Measurements from ENCODE around the gene STARD9.

STARD9 gene

DNA sequence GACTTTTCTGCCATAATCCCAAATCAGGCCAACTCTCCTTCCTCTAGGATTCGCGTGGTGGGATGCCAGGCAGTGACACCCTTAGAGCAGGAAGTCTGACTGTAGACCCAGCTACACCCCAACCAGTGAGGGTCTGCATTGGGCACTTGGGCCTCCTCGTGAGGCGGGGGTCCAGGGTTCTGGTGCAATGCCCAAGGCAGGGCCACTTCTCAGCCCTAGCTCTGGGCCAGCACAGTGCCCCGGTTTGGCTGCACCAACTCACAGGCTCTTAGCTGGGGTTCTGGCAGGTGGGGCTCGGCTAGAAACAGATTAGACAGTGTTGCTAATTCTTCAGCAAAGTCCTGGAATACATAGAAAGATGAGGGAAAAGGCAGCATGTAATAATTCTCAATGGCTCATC lies 148.9 kb downstream of the STARD9 start:
- no peak for DNase-seq (ENCODE audit: low read depth, low spot score)
- no peak overlapping the region for H3K27ac ChIP-seq

DNA sequence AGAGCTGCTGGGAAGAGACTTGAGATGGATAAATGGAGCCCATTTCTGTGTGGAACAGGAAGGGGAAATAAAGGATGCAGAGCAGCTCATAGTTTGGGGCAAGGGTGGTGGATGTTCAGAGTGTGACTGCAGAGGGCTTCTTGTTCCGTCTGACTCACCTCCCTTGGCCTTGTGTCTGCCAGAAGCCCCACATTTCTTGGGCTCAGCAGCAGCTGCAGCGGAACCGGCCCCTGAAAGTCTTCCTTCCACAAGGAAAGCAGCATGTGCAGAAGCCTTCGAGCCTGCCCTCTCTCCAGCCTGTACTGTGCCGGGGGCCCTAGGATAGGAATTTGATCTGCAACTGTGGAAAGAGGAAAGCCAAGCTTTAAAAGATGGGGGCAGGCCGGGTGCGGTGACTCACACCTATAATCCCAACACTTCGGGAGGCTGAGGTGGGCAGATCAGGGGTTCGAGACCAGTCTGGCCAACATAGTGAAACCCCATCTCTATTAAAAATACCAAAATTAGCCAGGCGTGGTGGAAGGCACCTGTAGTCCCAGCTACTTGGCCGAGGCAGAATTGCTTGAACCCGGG lies 150.0 kb downstream of the STARD9 start:
- DNase-seq (ENCODE audit: low read depth, low spot score) = no peak
- no peak overlapping the region for H3K27ac ChIP-seq

DNA sequence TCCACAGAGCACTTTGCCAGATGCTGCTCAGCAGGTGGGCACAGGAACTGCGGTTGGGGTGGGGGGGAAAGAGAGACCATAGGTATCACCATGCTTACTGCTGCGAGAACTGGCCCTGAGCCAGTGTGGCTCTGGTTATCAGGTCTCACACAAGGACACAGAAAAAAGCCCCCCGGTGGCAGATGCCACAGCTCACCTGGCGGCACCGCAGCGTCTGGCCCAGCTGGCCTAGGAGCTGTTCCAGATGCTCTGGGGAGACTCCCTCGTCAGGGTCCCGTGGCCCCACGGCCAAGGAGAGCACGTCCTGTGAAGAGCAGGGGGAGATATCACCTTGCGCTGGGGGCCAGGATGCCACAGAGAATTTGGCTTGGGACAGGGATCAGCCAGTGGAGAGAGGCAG lies 150.7 kb downstream of the STARD9 start:
- no peak overlapping the region for H3K27ac ChIP-seq
- DNase-seq (ENCODE audit: low read depth, low spot score) = no peak

DNA sequence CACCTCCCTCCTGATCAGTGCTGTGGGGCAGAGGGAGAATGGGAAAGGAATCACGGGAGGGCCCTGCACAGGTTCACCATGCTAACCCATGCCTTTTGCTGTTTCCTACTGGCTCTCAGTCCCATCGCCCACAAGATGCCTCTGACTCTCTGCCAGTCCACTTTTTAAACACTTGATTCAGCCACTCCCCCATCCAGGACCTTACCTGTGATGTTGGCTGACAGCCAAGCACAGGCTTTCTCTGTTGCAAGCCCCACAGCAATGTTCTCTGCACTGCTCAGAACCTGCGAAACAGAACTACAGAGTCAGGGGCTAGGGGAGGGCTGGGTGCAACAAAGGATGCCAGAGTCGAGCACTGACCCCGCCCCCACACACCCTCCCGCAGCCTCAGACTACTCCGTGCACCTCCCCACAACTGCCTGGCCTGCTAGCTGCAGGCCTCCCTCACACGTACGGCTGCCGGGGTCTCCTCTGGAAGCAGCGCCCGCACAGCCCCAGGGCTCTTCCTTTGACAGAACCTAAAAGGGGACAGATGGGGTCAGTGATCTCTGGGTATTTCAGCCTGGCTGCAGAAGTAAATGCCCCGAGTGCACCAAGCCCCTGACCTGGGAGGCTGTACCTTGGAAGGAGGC lies 152.5 kb downstream of the STARD9 start:
- H3K27ac ChIP-seq = no peak overlapping the region
- no peak for DNase-seq (ENCODE audit: low read depth, low spot score)

DNA sequence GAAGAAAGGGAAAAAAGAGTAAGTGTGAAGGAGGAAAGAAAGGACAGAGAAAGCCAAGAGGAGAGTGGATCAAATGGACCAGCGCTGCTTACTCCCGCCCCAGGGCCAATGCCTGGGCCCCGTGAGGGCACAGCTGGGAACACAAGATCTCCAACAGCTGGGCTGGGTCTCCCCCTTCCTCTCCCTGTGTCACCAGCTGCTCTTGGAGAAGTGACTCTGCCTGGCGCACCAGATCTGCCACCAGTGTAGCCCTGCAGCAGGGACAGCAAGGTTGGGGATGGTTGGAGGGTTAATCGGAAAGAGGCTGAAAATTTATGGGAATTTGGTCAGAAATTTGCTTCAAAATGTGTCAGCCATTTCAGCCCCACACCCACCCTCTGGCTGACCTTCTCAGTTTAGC lies 153.2 kb downstream of the STARD9 start:
- DNase-seq (ENCODE audit: low read depth, low spot score) = no peak
- H3K27ac ChIP-seq = no peak overlapping the region

DNA sequence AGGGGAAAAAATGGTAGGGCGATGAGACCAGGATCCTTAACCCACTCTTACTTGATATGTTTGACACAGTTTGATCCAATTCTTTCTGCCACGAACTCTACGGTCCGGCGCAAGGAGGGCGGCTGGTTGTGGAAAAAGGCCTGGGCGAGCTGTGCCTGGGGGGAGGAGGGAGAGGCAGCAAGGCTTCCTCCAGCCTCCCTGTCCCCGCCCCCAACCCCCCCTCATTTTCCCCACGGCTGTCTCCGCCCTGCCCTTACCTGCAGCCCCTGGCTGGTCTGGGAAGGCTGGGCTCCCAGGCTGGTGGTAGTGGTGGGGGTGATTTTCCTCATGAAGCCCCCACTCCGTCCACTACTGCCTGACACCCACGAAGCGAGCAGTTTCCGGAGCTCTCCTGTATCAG lies 153.6 kb downstream of the STARD9 start:
- no peak for DNase-seq (ENCODE audit: low read depth, low spot score)
- H3K27ac ChIP-seq = no peak overlapping the region

DNA sequence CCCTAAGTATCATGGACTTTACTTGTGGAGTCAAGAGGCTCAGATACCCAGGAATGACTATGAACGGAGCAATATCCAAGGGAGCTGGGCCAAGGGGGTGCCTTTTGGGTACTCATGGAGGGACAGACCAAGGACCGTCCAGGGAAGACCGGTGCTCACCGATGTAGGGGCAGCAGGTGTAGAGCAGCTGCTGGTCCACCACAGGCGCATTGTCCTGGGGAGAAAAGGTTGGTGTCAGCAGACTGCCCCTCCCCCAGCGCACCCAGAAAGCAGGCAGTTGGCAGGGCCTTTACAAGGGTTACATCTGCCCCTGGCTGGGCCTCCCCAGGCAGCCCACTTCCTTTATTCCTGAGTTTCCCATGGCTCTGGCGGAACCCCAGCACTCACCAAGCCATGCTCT lies 154.0 kb downstream of the STARD9 start:
- no peak overlapping the region for H3K27ac ChIP-seq
- no peak for DNase-seq (ENCODE audit: low read depth, low spot score)

DNA sequence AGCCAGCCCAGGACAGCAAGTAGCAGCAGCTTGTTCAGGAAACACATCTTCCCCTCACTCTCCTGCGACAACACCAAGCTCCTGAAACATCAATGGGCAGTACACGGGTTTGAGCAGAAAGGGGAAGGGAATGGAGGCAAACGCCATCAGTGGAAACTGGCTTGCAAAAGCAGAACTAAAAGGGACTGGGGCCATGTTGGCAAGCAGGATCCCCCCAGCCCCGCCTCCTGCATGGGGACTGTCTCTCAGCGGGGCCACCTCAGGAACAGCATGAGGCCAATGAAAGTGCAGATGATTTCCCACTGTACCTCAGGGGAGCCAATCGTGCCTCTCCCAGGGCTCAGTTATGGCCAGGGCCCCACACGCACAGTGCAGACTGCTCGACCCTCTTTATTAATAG lies 154.7 kb downstream of the STARD9 start:
- no peak overlapping the region for H3K27ac ChIP-seq
- DNase-seq (ENCODE audit: low read depth, low spot score) = no peak

DNA sequence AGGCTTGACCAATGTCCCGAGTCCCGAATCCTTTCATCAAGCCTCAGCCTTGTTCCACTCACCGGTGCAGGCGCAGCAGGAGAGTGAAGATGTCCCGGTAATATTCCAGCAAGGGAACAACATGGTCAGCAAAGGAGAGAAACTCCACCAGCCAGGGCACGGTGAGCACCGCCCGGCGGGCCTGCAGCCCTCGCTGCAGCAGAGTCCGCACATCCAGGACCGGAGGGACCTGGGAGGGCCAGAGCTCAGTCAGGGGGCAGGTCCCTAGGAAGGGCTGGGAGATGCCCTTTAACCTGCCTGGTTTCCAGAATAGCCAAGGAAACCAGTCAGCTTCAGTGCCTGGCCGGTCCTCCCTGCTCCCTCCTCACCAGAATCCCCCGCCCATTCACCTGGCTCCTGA lies 155.1 kb downstream of the STARD9 start:
- H3K27ac ChIP-seq = no peak overlapping the region
- DNase-seq (ENCODE audit: low read depth, low spot score) = no peak

DNA sequence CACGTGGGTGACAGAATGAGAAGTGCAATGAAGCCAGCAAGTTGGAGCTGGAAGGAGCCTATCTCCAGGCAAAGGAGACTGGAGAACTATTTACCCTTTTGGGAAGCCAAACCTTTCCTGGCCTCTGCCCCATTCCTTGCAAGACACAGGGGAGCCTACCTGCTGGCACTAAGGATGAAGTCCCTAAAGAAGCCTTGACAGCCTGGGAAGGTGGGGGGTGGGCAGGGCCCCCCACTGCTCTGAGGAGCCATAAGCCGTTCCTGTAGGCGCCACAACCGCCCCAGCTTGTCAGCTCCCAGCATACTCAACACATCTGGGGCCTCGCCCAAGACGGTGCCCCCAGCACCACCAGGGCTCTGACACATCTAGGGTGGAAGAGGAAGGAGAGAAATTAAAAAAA lies 156.1 kb downstream of the STARD9 start:
- no peak for DNase-seq (ENCODE audit: low read depth, low spot score)
- no peak overlapping the region for H3K27ac ChIP-seq

DNA sequence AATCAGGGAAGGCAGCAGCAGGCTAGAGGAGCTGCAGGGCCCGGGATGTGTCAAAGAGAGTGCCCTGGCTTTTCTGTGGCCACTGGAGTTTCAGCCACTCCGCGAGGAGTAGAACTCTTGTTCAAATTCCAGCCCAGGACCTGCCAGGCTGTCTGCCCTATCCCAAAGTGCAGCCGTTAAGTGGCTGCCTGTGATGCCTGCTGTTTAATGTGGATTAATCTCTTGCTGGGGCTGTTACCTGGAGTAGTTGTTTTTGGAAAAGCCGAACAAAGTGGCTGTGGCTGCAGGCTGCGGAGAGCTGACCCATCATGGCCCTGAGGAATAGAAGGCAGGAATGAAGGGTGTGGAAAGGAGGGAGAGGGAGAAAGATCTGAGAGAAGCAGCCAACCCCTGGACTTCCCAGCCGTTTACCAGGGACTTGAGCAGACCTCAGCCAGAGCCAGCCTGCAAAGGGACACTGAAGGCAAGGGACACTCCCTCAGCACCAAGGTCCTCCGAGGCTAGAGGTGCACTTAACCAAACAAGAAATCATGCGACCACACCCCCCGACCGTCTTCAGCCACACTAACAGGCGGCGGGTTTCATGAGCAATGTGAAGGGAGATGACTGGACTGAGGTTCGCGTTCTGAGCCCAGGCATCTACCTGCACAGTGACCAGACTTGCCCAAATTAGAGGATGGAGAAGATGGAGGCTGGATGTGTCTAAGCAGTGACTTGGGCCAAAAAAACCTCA lies 156.9 kb downstream of the STARD9 start:
- DNase-seq (ENCODE audit: low read depth, low spot score) = no peak
- no peak overlapping the region for H3K27ac ChIP-seq

DNA sequence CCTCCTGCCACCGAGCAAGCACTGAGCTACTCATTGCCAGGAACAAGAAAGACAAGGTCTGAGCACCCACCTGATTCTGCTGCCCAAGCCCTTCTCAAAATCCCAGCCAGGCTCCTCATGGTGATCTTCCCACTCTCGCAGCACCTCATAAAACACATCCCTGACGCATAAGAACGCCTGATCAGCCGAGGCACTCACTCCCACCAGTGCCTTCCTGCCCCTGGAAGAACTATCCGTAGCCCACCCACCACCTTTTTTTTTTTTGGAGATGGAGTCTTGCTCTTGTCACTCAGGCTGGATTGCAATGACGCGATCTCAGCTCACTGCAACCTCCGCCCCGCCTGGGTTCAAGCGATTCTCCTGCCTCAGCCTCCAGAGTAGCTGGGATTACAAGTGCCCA lies 157.6 kb downstream of the STARD9 start:
- no peak for DNase-seq (ENCODE audit: low read depth, low spot score)
- H3K27ac ChIP-seq = no peak overlapping the region

DNA sequence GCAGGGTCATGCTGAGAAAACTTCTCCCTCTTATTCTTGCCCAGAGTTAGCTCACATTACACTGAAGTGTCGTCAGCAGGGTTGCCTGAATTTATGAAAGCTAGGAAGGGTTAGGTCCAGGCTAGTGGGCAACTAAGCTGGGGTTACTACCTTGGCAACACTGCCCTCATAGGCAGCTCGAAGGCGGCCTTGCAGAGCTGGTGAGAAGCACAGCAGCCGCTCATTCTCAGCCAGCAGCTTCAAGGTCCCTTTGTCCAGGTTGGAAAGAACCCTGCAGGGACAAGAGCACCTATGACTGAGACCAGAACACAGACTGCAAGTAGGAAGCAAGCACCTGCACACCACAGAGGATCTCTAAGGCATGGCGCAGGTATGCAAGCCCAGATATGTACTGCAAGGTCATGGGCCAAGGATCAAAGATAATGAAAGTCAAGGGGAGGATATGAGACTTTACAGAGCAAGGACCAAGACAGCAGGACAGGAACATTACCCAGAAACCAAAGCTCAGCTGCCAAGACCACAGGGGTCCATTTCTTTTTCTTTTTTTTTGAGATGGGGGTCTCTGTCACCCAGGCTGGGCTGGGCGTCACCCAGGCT lies 158.8 kb downstream of the STARD9 start:
- no peak overlapping the region for H3K27ac ChIP-seq
- no peak for DNase-seq (ENCODE audit: low read depth, low spot score)

DNA sequence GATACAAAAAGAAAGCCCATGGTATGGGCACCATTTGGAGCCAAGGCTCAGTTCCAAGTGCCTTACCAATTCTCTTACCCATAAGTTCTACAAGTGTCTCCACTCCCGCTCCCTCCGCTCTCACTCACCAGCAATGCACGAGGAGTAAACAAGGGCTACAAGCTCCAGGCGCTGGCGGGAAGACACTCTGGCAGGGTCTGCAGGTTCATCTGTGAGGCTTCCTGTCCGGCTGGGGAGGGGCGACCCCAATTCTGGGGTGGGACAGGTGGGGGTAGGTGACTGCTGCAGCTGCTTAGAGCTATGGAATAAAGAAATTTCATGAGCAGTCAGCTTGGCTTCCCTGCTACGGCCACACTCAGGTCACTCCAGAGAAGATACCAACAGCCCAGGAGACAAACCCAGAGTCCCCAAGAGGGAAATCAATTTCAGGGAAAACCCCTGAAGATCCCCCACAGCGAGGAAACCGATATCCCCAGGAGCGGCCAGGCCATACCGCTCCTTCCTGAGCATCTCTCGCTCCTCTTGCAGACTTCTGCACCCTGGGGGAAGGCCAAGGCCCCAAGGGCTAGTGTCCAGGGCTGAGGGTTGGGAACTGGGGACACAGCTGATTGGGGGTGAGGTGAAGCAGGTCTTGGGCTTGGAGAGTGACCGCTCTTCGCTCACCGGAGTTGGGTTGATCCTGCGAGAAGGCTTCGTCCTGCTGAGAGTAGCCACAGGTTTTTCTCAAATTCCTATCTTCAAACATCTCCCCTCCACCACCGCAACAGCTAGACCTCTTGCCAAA lies 160.2 kb downstream of the STARD9 start:
- H3K27ac ChIP-seq = no peak overlapping the region
- DNase-seq (ENCODE audit: low read depth, low spot score) = no peak

DNA sequence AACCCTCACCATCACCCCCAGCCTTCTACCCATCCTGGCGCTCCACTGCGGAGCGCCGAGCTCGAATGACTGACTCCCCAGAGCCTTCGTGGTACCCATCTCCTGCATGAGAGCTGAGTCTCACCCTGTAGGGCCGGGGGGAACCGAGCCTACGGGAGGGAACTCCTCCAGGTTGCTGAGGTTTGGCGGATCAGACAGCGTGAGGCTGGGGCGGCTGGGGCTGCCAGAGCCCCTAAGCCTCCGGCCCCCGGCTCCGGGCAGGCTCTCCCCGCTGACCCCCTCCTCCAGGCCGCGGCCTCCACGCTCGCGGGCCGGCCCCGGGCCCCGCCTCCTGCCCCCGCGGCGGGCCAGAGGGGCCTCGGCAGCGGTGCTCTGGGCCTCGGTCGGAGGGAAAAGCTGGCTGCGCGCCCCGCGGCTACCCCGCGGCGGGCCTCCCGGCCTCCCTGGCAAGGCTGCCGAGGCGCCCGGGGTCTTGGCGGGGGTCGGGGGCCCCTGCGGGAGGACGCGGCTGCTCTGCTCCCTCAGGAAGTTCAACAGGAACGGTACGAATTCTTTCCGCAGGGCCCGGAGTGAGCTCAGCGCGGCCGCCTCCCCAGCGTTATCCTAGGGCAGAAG lies 160.9 kb downstream of the STARD9 start:
- no peak for DNase-seq (ENCODE audit: low read depth, low spot score)
- peak overlapping the region; percentile 55 for H3K27ac ChIP-seq

DNA sequence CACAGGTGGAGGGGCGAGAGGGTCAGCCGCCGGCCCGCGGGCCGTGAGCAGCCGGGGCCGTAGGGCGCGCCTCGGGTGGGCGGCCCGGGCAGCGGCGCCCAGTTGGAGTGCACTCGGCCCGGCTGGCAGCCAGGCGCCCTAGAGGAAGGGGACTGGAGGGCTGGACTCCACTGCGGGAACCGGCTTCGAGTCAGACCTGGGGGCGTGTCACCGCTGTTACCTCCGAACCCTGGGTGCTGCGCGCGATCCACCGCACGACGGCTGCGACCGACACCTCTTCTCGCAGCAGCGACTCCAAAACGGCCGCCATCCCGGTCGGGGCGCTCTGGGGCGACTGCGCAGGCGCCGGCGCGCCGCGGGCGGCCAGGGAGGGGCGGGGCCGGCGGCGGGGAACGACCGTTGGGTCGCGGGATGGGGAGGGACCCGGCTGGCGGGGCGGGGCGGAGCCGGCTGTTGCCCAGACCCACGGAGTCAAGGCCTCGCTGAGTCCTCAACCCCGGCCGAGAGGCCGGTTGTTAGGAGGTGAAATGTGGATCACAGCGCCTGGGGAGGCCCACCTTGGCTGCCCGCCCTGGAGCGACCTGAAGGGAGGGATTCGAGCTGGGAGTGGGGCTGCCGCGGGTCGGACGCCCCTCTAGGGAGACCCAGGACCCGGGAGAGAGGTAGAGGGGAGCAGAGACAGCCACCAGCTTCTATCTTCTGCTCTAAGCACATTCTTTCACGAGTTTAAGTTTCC lies 161.6 kb downstream of the STARD9 start, which contains the start of gene CDAN1:
CDAN1 (minus strand) TSS at position 336 of the 736 bp plus-strand sequence; CDS start at position 310, 26 bp downstream.
- peak within 1 kb of the TSS; percentile 55 for H3K27ac ChIP-seq
- no peak for DNase-seq (ENCODE audit: low read depth, low spot score)

DNA sequence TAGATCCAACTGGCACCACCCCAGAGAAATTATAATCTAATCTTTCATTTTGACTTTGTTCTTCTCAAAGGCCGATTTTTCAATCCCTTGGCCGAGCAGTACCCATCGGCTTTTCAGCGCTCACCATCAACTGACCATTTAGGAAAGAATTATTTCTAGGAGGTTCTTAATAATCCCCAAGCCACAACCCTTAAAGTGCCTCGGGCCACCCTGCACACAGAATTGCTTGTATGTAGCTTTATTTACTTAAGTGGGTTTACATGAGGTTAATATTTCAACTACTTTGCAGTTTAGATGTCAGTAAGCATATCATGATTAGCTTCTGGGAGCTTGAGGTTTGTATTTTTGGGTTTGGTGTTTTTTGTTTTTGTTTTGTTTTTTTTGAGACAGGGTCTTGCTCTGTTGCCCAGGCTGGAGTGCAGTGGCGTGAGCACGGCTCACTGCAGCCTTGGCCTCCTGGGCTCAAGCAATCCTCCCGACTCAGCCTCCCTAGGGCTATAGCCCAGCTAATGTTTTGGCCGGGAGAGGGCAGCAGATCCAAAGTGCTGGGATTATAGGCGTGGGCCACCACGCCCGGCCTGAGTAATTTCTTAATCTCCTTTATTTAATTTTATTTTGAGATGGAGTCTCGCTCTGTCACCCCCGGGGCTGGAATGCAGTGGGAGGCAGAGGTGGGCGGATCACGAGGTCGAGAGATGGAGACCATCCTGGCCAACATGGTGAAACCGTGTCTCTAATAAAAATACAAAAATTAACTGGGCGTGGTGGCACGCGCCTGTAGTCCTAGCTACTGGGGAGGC lies 162.3 kb downstream of the STARD9 start:
- DNase-seq (ENCODE audit: low read depth, low spot score) = no peak
- H3K27ac ChIP-seq = peak overlapping the region; percentile 55

DNA sequence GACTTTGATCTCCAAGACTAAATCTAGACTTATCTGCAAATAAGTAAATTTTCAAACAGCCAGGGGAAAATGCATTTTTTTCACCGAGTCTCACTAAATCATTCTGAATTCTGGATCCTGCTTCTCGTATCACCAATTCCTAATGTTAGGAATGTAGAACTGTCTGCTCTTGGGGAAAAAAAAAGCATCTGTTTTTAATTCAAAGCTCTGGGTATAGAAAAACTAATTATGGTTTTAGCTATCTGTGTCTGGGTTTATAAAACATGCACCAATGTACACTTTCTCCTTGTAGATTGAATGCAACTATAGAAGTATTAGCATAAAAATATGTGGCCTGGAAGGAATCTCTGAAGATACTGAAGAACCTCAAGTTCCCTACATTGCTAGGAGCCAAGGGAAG lies 166.3 kb downstream of the STARD9 start:
- H3K27ac ChIP-seq = no peak overlapping the region
- DNase-seq (ENCODE audit: low read depth, low spot score) = no peak

DNA sequence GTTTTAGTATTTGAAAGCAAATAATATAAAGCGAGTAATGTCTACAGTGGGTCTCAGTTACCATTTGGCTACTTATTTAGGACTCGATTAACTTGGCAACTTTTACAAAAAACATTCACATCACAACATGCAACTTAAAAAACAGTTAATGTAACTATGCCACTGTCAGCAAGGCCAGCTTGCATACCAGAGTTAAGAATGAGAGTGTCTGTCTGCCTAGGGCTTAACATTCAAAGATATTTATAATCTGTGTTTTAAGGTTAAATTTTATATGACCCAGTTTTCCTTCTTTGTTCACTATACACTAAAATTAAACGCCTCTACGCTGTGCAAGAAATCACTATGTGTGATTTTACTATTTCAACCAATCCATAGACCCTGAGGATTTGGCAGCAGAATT lies 166.7 kb downstream of the STARD9 start:
- DNase-seq (ENCODE audit: low read depth, low spot score) = no peak
- no peak overlapping the region for H3K27ac ChIP-seq

All from epithelial cell of prostate (primary cell).